ENCODE results near the gene ZCCHC12. TPM values are rescaled to one million over a fixed set of nuclear protein-coding genes. Genes with fewer than 3 reads are reported as not detected.

The ZCCHC12 gene
- total RNA-seq, 4 donors from 2014 or later: 0.32 to 0.55 TPM; not detected in 2

DNA sequence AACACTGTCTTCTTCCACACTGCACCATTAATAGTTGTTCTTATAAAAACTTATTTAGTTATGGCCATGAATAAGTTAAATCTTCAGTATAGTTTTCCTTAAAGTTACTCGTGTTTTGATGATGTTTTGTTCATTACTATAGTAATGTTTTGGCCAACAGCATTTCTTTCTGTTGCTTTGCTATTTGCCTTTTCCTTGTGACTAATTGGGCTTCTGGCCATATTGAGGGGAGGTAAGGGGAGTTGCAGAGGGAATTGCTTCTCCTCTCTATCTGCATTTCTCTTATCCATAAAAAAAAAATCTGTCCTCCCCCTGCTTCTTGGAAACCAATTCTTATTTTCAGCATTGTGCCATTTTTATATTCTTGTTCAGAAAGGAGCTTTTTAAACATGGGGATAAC is 42.7 kb upstream of the ZCCHC12 start:
- 20 to 24% methylated on average over 1 of the region's 1 CpG for WGBS, 2 donors (ENCODE audit: low coverage in 1 of 2)

DNA sequence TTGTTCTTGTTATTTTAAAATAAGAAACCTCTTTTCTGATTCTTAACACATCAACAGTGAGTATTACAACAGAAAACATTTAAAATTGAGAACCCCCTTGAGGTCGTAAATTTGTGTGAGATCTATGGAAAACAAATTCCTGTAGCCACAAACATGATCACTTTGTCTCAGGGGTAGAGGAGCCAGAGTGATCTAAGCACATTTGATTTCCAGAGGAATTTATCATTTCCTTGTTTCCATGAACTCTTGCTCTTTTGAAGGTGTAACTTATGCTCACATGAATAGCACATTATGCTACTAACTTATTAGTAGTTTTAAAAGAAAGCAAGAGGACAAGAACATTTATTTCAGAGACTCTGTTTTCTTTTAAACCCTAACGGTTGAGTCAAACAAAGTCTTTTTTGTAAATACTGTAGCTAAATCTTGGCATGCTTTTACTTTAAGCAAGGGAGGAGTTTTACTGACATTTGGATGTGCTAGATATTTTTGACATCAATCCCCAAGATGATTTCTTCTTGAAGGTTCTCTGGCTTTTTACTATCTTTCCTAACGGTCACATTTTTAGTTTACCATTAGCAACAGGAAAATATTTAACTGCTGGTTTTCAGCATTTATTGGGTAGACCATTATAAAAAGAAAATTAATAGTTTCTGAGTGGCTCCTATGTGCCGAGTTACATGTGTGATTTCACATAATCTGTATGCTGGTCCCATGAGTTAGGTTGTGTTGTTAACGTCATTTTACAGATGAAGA is 27.9 kb upstream of the ZCCHC12 start:
- in situ Hi-C loops (cut with MboI; ENCODE audit: low pct_ligation_motif_present in 1 of 4, low pct_unique_long_range_greater_than_20kb in 1 of 4, low sequenced_read_pairs in 3 of 4) (no loop called here), intact Hi-C loops (cut with DNase I; ENCODE audit: low total_unique reads) (no loop called here)
- no peaks in the 10 kb centered on the region for H3K36me3 ChIP-seq
- no peak for DNase-seq
- H3K27ac ChIP-seq: peak overlapping the region in 2 of 4 donors; percentile 19 to 31
- H3K4me1 ChIP-seq: no peaks in the 10 kb centered on the region
- TF ChIP-seq, protein P1, sequence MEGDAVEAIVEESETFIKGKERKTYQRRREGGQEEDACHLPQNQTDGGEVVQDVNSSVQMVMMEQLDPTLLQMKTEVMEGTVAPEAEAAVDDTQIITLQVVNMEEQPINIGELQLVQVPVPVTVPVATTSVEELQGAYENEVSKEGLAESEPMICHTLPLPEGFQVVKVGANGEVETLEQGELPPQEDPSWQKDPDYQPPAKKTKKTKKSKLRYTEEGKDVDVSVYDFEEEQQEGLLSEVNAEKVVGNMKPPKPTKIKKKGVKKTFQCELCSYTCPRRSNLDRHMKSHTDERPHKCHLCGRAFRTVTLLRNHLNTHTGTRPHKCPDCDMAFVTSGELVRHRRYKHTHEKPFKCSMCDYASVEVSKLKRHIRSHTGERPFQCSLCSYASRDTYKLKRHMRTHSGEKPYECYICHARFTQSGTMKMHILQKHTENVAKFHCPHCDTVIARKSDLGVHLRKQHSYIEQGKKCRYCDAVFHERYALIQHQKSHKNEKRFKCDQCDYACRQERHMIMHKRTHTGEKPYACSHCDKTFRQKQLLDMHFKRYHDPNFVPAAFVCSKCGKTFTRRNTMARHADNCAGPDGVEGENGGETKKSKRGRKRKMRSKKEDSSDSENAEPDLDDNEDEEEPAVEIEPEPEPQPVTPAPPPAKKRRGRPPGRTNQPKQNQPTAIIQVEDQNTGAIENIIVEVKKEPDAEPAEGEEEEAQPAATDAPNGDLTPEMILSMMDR (IDR thresholded peaks at IDR 0.05): no peak
- TF ChIP-seq POLR2AphosphoS5 (IDR thresholded peaks at IDR 0.05): no peak
- TF ChIP-seq EP300 (IDR thresholded peaks at IDR 0.05; ENCODE audit: low read depth): no peak
- TF ChIP-seq POLR2A (IDR thresholded peaks at IDR 0.05): no peak
- H3K9me3 ChIP-seq: no peaks in the 10 kb centered on the region
- 43 to 58% methylated on average over 4 to 5 of the region's 5 CpGs for WGBS, 2 donors (ENCODE audit: low coverage in 1 of 2)
- H3K27me3 ChIP-seq: no peaks in the 10 kb centered on the region
- H3K4me3 ChIP-seq: no peak overlapping the region

More for the DNA sequence above, 42.7 kb upstream of the ZCCHC12 start:
- no peak for DNase-seq
- in situ Hi-C loops (cut with MboI; ENCODE audit: low pct_ligation_motif_present in 1 of 4, low pct_unique_long_range_greater_than_20kb in 1 of 4, low sequenced_read_pairs in 3 of 4): no loop called here
- Histone ChIP-seq H3K4me1 (no peaks in the 10 kb centered on the region), H3K27me3 (no peaks in the 10 kb centered on the region), H3K9me3 (no peaks in the 10 kb centered on the region), H3K4me3 (no peak overlapping the region), H3K27ac (no peak overlapping the region), H3K36me3 (no peaks in the 10 kb centered on the region)
- intact Hi-C loops (cut with DNase I; ENCODE audit: low total_unique reads): no loop called here
- TF ChIP-seq, protein P1 (IDR thresholded peaks at IDR 0.05): no peak
- no peak for TF ChIP-seq EP300 (IDR thresholded peaks at IDR 0.05; ENCODE audit: low read depth)
- TF ChIP-seq POLR2AphosphoS5 (IDR thresholded peaks at IDR 0.05): no peak
- no peak for TF ChIP-seq POLR2A (IDR thresholded peaks at IDR 0.05)

DNA sequence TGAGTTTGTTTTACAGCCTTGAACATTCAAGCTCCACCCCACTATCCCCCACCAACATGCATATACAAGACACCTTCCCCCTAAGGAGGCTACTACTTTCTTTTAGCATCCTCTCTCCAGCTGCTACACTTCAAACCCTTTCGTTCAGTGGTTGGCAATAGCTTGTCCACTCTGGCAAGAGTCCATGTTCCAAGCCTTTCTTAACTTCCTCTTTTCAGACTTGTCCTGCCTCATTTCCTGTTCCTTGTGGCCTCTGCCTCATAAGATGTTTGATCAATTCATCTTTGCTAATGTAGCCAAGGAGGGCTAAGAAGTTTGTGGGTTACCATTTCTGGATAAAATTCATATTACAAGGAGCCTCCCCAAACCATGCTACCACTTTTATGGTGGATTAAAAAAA is 20.8 kb upstream of the ZCCHC12 start:
- H3K36me3 ChIP-seq: no peaks in the 10 kb centered on the region
- in situ Hi-C loops (cut with MboI; ENCODE audit: low pct_ligation_motif_present in 1 of 4, low pct_unique_long_range_greater_than_20kb in 1 of 4, low sequenced_read_pairs in 3 of 4): loop anchor here (10.0 to 25.0 kb wide), 4 partner anchors 158 to 341 kb away; no protein-coding TSS in a partner anchor
- 10% methylated on average over 1 of the region's 1 CpG; no CpG with 5 or more reads in 1 of the 2 donors for WGBS, 2 donors (ENCODE audit: low coverage in 1 of 2)

More for the DNA sequence above, 20.8 kb upstream of the ZCCHC12 start:
- no peak for DNase-seq
- H3K9me3 ChIP-seq: no peaks in the 10 kb centered on the region
- H3K27ac ChIP-seq: no peak overlapping the region
- H3K4me3 ChIP-seq: no peak overlapping the region
- H3K4me1 ChIP-seq: no peaks in the 10 kb centered on the region
- no peaks in the 10 kb centered on the region for H3K27me3 ChIP-seq
- TF ChIP-seq, protein P1 (IDR thresholded peaks at IDR 0.05): no peak
- TF ChIP-seq POLR2A (IDR thresholded peaks at IDR 0.05) (no peak), EP300 (IDR thresholded peaks at IDR 0.05; ENCODE audit: low read depth) (no peak), POLR2AphosphoS5 (IDR thresholded peaks at IDR 0.05) (no peak)
- intact Hi-C loops (cut with DNase I; ENCODE audit: low total_unique reads): loop anchor here (10.0 kb wide), 1 partner anchor 158 kb away; no protein-coding TSS in a partner anchor
